ENCODE data around the gene WWTR1. TPM values are rescaled to one million over a fixed set of nuclear protein-coding genes. Genes with fewer than 3 reads are reported as not detected.

The WWTR1 gene
- total RNA-seq, 1 experiment from 2014 or later: 25.5 TPM

GRCh38 chr3:149567381-149567780 is 90.4 kb downstream of the WWTR1 start:
- no peak for ATAC-seq
- ChIA-PET POLR2A (interaction anchor here (1.4 kb wide), 1 partner anchor 90 kb away, joined by 4 read pairs; the partner anchor contains the start of gene WWTR1), CTCF (interaction anchor here (2.4 to 9.2 kb wide), 5 partner anchors 20 to 241 kb away, joined by 12 to 62 read pairs (median 15); no protein-coding TSS in a partner anchor)
- DNase-seq (ENCODE audit: low spot score): no peak
- TF ChIP-seq ZNF121 (CRISPR knock-in tag; IDR thresholded peaks at IDR 0.05) (no peak), ELF4 (CRISPR knock-in tag; IDR thresholded peaks at IDR 0.05; ENCODE audit: low read depth) (no peak), MLX (CRISPR knock-in tag; IDR thresholded peaks at IDR 0.05) (no peak), TP53 (CRISPR knock-in tag; IDR thresholded peaks at IDR 0.05) (no peak), FOXP1 (CRISPR knock-in tag; IDR thresholded peaks at IDR 0.05; ENCODE audit: borderline replicate concordance) (no peak)
- H3K4me1 Mint-ChIP-seq: peaks cover 33% of the 10 kb centered on the region
- H3K4me3 Mint-ChIP-seq: no peak overlapping the region
- peaks cover 9% of the 10 kb centered on the region for H3K36me3 Mint-ChIP-seq
- H3K27ac Mint-ChIP-seq: peak overlapping the region; percentile 8; the same call in 1 of the 2 replicates
- H3K9me3 Mint-ChIP-seq: no peaks in the 10 kb centered on the region
- no peaks in the 10 kb centered on the region for H3K27me3 Mint-ChIP-seq (ENCODE audit: low read depth)

GRCh38 chr3:149566292-149566975 is 91.4 kb downstream of the WWTR1 start:
- ChIA-PET CTCF (interaction anchor here (0.9 to 9.2 kb wide), 5 partner anchors 12 to 242 kb away, joined by 3 to 62 read pairs (median 15); no protein-coding TSS in a partner anchor), POLR2A (interaction anchor here (0.7 to 1.4 kb wide), 4 partner anchors 12 to 1383 kb away, joined by 3 to 6 read pairs (median 5); partner anchors contain the start of gene WWTR1)
- H3K27ac Mint-ChIP-seq: peak overlapping the region; percentile 61
- peaks cover 31% of the 10 kb centered on the region for H3K4me1 Mint-ChIP-seq
- no peaks in the 10 kb centered on the region for H3K27me3 Mint-ChIP-seq (ENCODE audit: low read depth)
- H3K36me3 Mint-ChIP-seq: peaks cover 1% of the 10 kb centered on the region; the same call in 1 of the 2 replicates
- H3K9me3 Mint-ChIP-seq: no peaks in the 10 kb centered on the region
- DNase-seq (ENCODE audit: low spot score) (no peak), ATAC-seq (no peak)
- H3K4me3 Mint-ChIP-seq: no peak overlapping the region
- no peak for TF ChIP-seq ESRRA (CRISPR knock-in tag; IDR thresholded peaks at IDR 0.05; ENCODE audit: borderline replicate concordance)
- TF ChIP-seq AR (CRISPR knock-in tag; IDR thresholded peaks at IDR 0.05): no peak
- TF ChIP-seq ZNF416 (CRISPR knock-in tag; IDR thresholded peaks at IDR 0.05): no peak
- no peak for TF ChIP-seq PRDM15 (CRISPR knock-in tag; IDR thresholded peaks at IDR 0.05)
- TF ChIP-seq USF1 (CRISPR knock-in tag; IDR thresholded peaks at IDR 0.05): no peak
- no peak for TF ChIP-seq NFATC4 (CRISPR knock-in tag; IDR thresholded peaks at IDR 0.05)
- no peak for TF ChIP-seq TCF7 (CRISPR knock-in tag; IDR thresholded peaks at IDR 0.05; ENCODE audit: low read depth)
- TF ChIP-seq NFE2L1 (CRISPR knock-in tag; IDR thresholded peaks at IDR 0.05): no peak
- no peak for TF ChIP-seq MXD4 (CRISPR knock-in tag; IDR thresholded peaks at IDR 0.05; ENCODE audit: borderline replicate concordance)
- TF ChIP-seq GTF2I (CRISPR knock-in tag; conservative IDR thresholded peaks at IDR 0.05): no peak
- no peak for TF ChIP-seq NFYB (CRISPR knock-in tag; conservative IDR thresholded peaks at IDR 0.05; ENCODE audit: low read depth)
- TF ChIP-seq KAT7 (CRISPR knock-in tag; IDR thresholded peaks at IDR 0.05; ENCODE audit: borderline replicate concordance): no peak
- no peak for TF ChIP-seq MYBL2 (CRISPR knock-in tag; IDR thresholded peaks at IDR 0.05)
- TF ChIP-seq HMGA2 (CRISPR knock-in tag; IDR thresholded peaks at IDR 0.05): no peak
- TF ChIP-seq GABPB1 (CRISPR knock-in tag; IDR thresholded peaks at IDR 0.05): no peak
- no peak for TF ChIP-seq TEAD1 (CRISPR knock-in tag; IDR thresholded peaks at IDR 0.05)
- TF ChIP-seq STAT6 (CRISPR knock-in tag; conservative IDR thresholded peaks at IDR 0.05; ENCODE audit: low read depth): no peak

All from WTC11 (cell line).